WTC11 (cell line): ENCODE data around the gene HSH2D. TPM values are rescaled to one million over a fixed set of nuclear protein-coding genes. Genes with fewer than 3 reads are reported as not detected.

Source experiments
- ATAC-seq: fragments of 200-7000 bp; cut with Tn5 transposase; 2 replicates; pipeline ENCODE4 v1.10.0; 2021; ENCODE audit warnings: mild to moderate bottlenecking, moderate library complexity
- CTCF ChIA-PET: fragments of 300-600 bp; sonication (Branson Sonifier 250); formaldehyde crosslinking; loops from one replicate; lab custom pipeline; 2021; ENCODE audit warnings: antibody characterized with exemption; lab: Charles Lee
- POLR2A ChIA-PET: fragments of 350-600 bp; sonication (Branson Sonifier 250); formaldehyde crosslinking; loops from one replicate; lab custom pipeline; 2021; ENCODE audit warnings: antibody characterized with exemption; lab: Charles Lee
- DNase-seq: peaks from one replicate; pipeline ENCODE4 v3.0.0; 2021; ENCODE audit warnings: low spot score
- H3K27ac Mint-ChIP-seq: 2 replicates; pipeline ENCODE4 v1.8.0; 2021; ENCODE audit warnings: mixed read lengths
- H3K27me3 Mint-ChIP-seq: 2 replicates; pipeline ENCODE4 v1.8.0; 2021; ENCODE audit warnings: low read depth, mild to moderate bottlenecking, moderate library complexity, mixed read lengths
- H3K36me3 Mint-ChIP-seq: 2 replicates; pipeline ENCODE4 v1.8.0; 2021; ENCODE audit warnings: mixed read lengths
- H3K4me1 Mint-ChIP-seq: 2 replicates; pipeline ENCODE4 v1.8.0; 2022; ENCODE audit warnings: mixed read lengths
- H3K4me3 Mint-ChIP-seq: 2 replicates; pipeline ENCODE4 v1.8.0; 2021; ENCODE audit warnings: mild to moderate bottlenecking, moderate library complexity, mixed read lengths
- H3K9me3 Mint-ChIP-seq: 2 replicates; pipeline ENCODE4 v1.8.0; 2021; ENCODE audit warnings: mixed read lengths
- CDX4 ChIP-seq: fragments of 250-450 bp; sonication (Bioruptor Pico); IDR thresholded peaks from 2 replicates; pipeline ENCODE4 v1.9.0; 2021; ENCODE audit warnings: moderate library complexity, mild to moderate bottlenecking, inconsistent platforms, borderline replicate concordance
- KAT7 ChIP-seq: sonication (generic); formaldehyde crosslinking; IDR thresholded peaks from 2 replicates; pipeline ENCODE4 v1.8.1; 2023; ENCODE audit warnings: missing genetic modification reagents, mild to moderate bottlenecking, borderline replicate concordance
- MYBL2 ChIP-seq: sonication (generic); formaldehyde crosslinking; IDR thresholded peaks from 2 replicates; pipeline ENCODE4 v1.8.1; 2023; ENCODE audit warnings: mild to moderate bottlenecking, moderate library complexity, missing genetic modification reagents
- OVOL2 ChIP-seq: fragments of 250-450 bp; sonication (Bioruptor Pico); IDR thresholded peaks from 2 replicates; pipeline ENCODE4 v1.9.0; 2021; ENCODE audit warnings: mild to moderate bottlenecking, borderline replicate concordance
- RELA ChIP-seq: sonication (generic); formaldehyde crosslinking; IDR thresholded peaks from 2 replicates; pipeline ENCODE4 v1.8.1; 2022; ENCODE audit warnings: missing genetic modification reagents, mild to moderate bottlenecking, borderline replicate concordance
- SMAD4 ChIP-seq: sonication (generic); formaldehyde crosslinking; IDR thresholded peaks from 2 replicates; pipeline ENCODE4 v1.8.0; 2022; ENCODE audit warnings: mild to moderate bottlenecking, missing genetic modification reagents
- SP1 ChIP-seq: sonication (generic); formaldehyde crosslinking; conservative IDR thresholded peaks from 2 replicates; pipeline ENCODE4 v1.8.1; 2022; ENCODE audit warnings: missing genetic modification reagents
- ZBTB21 ChIP-seq: sonication (generic); formaldehyde crosslinking; IDR thresholded peaks from 2 replicates; pipeline ENCODE4 v1.8.1; 2023; ENCODE audit warnings: mild to moderate bottlenecking, missing genetic modification reagents, borderline replicate concordance
- ZNF263 ChIP-seq: sonication (generic); formaldehyde crosslinking; IDR thresholded peaks from 2 replicates; pipeline ENCODE4 v1.8.1; 2022; ENCODE audit warnings: low read depth, mild to moderate bottlenecking, moderate library complexity, missing genetic modification reagents
- ZNF416 ChIP-seq: fragments of 250-450 bp; sonication (Bioruptor Pico); IDR thresholded peaks from 2 replicates; pipeline ENCODE4 v1.9.0; 2021; ENCODE audit warnings: mild to moderate bottlenecking, inconsistent platforms
- total RNA-seq: library from RNA; stranded (reverse); gene quantifications from 3 replicates; pipeline ENCODE4 v1.2.3, GENCODE V29; 2021
- TF ChIP-seq, protein P1 (sequence below): sonication (generic); formaldehyde crosslinking; IDR thresholded peaks from 2 replicates; pipeline ENCODE4 v1.8.0; 2023; ENCODE audit warnings: mild to moderate bottlenecking, missing genetic modification reagents
- TF ChIP-seq, protein P2 (sequence below): sonication (generic); formaldehyde crosslinking; IDR thresholded peaks from 2 replicates; pipeline ENCODE4 v1.8.0; 2022; ENCODE audit warnings: missing genetic modification reagents
- TF ChIP-seq, protein P3 (sequence below): sonication (generic); formaldehyde crosslinking; IDR thresholded peaks from 2 replicates; pipeline ENCODE4 v1.8.0; 2022; ENCODE audit warnings: mild to moderate bottlenecking, missing genetic modification reagents
- TF ChIP-seq, protein P4 (sequence below): sonication (generic); formaldehyde crosslinking; IDR thresholded peaks from 2 replicates; pipeline ENCODE4 v1.8.1; 2022; ENCODE audit warnings: missing genetic modification reagents, borderline replicate concordance

Gene HSH2D
- total RNA-seq, 1 experiment from 2014 or later = 1.6 TPM

DNA sequence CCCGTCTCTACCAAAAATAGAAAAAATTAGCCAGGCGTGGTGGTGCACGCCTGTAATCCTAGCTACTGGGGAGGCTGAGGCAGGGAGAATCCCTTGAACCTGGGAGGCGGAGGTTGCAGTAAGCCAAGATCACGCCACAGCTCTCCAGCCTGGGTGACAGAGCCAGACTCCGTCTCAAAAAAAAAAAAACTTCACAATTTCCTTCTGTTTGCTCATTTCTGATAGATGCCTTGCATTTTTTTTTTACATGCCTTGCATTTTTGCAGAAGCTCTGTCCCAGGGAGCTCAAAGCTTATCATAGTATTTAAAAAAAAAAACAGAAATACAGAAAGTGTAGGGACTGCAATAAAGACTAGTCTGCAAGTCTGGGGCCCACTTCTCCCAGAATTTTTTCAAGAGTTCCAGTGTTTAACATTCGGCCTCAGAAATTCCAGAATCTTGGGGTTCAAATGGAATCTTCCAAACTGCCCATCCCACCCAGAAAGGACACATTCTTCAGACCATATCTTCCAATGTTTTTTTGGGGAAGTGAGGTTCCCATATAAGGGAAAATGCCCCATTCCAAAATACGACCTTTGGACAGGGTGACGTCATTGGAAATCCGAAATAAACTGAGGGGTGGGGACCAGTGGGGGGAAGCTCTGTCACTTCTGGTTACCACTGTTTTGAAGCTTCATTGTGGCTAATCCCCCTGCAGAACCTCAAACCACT, 49.0 kb upstream of the HSH2D start (continued):
- TF ChIP-seq CDX4 (CRISPR knock-in tag) (no peak), ZBTB21 (CRISPR knock-in tag) (no peak), OVOL2 (CRISPR knock-in tag) (no peak)
- TF ChIP-seq, protein P1, sequence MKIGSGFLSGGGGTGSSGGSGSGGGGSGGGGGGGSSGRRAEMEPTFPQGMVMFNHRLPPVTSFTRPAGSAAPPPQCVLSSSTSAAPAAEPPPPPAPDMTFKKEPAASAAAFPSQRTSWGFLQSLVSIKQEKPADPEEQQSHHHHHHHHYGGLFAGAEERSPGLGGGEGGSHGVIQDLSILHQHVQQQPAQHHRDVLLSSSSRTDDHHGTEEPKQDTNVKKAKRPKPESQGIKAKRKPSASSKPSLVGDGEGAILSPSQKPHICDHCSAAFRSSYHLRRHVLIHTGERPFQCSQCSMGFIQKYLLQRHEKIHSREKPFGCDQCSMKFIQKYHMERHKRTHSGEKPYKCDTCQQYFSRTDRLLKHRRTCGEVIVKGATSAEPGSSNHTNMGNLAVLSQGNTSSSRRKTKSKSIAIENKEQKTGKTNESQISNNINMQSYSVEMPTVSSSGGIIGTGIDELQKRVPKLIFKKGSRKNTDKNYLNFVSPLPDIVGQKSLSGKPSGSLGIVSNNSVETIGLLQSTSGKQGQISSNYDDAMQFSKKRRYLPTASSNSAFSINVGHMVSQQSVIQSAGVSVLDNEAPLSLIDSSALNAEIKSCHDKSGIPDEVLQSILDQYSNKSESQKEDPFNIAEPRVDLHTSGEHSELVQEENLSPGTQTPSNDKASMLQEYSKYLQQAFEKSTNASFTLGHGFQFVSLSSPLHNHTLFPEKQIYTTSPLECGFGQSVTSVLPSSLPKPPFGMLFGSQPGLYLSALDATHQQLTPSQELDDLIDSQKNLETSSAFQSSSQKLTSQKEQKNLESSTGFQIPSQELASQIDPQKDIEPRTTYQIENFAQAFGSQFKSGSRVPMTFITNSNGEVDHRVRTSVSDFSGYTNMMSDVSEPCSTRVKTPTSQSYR (CRISPR knock-in tag) = no peak
- TF ChIP-seq, all 79 proteins: peak for 0

- no peak overlapping the region for H3K27ac Mint-ChIP-seq
- no peak overlapping the region for H3K4me3 Mint-ChIP-seq
- H3K36me3 Mint-ChIP-seq = peaks cover 88% of the 10 kb centered on the region
- H3K9me3 Mint-ChIP-seq = no peaks in the 10 kb centered on the region
- ChIA-PET CTCF (interaction anchor here (0.5 to 3.6 kb wide), 6 partner anchors 12 to 157 kb away, joined by 3 to 9 read pairs (median 4); partner anchors contain the start of gene FAM32A), POLR2A (interaction anchor here (0.7 to 1.6 kb wide), 2 partner anchors 19 to 1731 kb away, joined by 3 to 4 read pairs; partner anchors contain the start of gene TPM4)
- DNase-seq (no peak), ATAC-seq (no peak)
- no peak for TF ChIP-seq SP1 (CRISPR knock-in tag)
- no peak for TF ChIP-seq KAT7 (CRISPR knock-in tag)
- H3K4me1 Mint-ChIP-seq = no peaks in the 10 kb centered on the region
- no peaks in the 10 kb centered on the region for H3K27me3 Mint-ChIP-seq
Measured at GRCh38 chr19:16095071-16095571, 48.4 kb upstream of the HSH2D start.

DNA sequence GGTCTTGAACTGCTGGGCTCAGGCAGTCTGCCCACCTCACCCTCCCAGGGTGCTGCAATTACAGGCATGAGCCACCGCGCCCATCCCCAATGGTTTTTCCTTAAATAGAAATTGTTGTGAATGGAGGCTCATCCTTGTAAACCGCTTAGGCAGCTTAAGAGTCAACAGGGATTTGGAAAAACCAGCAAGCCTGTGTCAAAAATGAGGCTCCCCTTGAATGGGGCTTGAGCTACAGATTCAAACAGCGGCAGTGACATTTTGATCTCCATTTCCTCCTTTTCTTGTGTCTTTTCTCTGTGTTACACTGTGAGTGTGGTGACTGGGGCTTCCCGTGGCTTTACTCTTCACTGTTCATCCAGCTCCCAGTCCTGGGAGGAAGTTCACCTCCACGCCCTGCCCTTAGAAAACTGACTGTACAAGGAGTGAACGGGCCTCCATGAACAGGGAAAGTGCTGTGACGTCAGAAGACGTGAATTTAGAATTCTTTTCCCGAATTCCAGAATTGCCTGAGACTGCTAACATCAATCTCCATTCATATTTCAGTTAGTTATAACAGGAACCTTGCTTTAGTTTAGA, 47.1 kb upstream of the HSH2D start:
- no peak for ATAC-seq
- Mint-ChIP-seq H3K4me3 (no peak overlapping the region), H3K36me3 (peaks cover 84% of the 10 kb centered on the region), H3K9me3 (no peaks in the 10 kb centered on the region), H3K27me3 (no peaks in the 10 kb centered on the region), H3K4me1 (no peaks in the 10 kb centered on the region), H3K27ac (peak overlapping the region; percentile 60; the same call in 1 of the 2 replicates)
- no peak for TF ChIP-seq RELA (CRISPR knock-in tag)
- no peak for TF ChIP-seq ZBTB21 (CRISPR knock-in tag)
- no peak for TF ChIP-seq ZNF263 (CRISPR knock-in tag)
- TF ChIP-seq, protein P2, sequence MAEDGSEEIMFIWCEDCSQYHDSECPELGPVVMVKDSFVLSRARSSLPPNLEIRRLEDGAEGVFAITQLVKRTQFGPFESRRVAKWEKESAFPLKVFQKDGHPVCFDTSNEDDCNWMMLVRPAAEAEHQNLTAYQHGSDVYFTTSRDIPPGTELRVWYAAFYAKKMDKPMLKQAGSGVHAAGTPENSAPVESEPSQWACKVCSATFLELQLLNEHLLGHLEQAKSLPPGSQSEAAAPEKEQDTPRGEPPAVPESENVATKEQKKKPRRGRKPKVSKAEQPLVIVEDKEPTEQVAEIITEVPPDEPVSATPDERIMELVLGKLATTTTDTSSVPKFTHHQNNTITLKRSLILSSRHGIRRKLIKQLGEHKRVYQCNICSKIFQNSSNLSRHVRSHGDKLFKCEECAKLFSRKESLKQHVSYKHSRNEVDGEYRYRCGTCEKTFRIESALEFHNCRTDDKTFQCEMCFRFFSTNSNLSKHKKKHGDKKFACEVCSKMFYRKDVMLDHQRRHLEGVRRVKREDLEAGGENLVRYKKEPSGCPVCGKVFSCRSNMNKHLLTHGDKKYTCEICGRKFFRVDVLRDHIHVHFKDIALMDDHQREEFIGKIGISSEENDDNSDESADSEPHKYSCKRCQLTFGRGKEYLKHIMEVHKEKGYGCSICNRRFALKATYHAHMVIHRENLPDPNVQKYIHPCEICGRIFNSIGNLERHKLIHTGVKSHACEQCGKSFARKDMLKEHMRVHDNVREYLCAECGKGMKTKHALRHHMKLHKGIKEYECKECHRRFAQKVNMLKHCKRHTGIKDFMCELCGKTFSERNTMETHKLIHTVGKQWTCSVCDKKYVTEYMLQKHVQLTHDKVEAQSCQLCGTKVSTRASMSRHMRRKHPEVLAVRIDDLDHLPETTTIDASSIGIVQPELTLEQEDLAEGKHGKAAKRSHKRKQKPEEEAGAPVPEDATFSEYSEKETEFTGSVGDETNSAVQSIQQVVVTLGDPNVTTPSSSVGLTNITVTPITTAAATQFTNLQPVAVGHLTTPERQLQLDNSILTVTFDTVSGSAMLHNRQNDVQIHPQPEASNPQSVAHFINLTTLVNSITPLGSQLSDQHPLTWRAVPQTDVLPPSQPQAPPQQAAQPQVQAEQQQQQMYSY = no peak
- TF ChIP-seq SMAD4 (CRISPR knock-in tag) = no peak
- no peak for TF ChIP-seq ZNF416 (CRISPR knock-in tag)
- TF ChIP-seq, protein P3, sequence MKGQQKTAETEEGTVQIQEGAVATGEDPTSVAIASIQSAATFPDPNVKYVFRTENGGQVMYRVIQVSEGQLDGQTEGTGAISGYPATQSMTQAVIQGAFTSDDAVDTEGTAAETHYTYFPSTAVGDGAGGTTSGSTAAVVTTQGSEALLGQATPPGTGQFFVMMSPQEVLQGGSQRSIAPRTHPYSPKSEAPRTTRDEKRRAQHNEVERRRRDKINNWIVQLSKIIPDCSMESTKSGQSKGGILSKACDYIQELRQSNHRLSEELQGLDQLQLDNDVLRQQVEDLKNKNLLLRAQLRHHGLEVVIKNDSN (CRISPR knock-in tag) = no peak
- TF ChIP-seq MYBL2 (CRISPR knock-in tag) = no peak
- TF ChIP-seq, protein P4, sequence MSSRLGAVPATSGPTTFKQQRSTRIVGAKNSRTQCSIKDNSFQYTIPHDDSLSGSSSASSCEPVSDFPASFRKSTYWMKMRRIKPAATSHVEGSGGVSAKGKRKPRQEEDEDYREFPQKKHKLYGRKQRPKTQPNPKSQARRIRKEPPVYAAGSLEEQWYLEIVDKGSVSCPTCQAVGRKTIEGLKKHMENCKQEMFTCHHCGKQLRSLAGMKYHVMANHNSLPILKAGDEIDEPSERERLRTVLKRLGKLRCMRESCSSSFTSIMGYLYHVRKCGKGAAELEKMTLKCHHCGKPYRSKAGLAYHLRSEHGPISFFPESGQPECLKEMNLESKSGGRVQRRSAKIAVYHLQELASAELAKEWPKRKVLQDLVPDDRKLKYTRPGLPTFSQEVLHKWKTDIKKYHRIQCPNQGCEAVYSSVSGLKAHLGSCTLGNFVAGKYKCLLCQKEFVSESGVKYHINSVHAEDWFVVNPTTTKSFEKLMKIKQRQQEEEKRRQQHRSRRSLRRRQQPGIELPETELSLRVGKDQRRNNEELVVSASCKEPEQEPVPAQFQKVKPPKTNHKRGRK (CRISPR knock-in tag) = no peak
- DNase-seq = no peak
- POLR2A ChIA-PET = interaction anchor here (0.5 to 1.0 kb wide), 3 partner anchors 15 to 20 kb away, joined by 3 read pairs; partner anchors contain the start of gene TPM4
- CTCF ChIA-PET = interaction anchor here (1.1 to 3.6 kb wide), 4 partner anchors 14 to 89 kb away, joined by 3 to 9 read pairs (median 6); partner anchors contain the start of gene FAM32A
